ENCODE data around the gene RYR2.

Gene RYR2

DNA sequence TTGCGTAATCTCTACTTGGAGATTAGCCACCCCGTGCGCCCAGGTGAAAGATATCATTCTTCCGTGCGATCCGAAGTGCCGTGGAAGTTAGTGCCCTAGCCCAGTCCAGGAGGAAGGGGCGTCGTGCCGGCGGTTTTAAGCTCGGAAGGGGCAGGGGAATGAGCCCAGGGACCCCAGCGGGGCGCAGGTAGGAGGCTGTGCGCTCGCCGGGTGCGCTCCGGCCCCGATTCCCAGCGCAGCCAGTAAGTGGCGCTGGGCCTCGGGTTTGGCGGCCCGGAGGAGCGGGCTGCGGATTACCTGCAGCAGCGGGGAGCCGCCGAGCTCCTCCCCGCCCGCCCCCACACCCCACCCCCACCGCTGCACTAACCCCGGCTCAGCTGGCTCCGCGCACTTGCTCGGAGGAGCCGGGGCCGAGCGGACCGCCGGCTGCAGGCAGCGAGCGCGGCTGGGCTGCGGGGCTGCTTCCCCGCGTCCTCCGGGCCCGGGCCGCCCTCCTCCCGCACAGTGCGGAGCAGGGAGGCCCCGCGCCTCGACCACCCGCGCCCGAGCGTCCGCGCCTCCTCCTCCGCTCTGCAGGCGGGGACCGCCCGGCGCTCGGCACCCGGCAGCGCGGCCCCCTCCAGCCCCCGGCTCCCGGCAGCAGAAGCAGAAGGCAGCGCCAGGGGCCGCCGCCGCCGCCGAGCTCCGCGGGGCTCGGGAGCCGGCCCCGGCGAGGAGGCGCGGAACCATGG, at the start of gene RYR2:
TSS of gene RYR2 (plus strand) at position 390 of the 731 bp plus-strand sequence. CDS start at position 728, 338 bp downstream.
- DNase-seq (ENCODE audit: low read depth in 3 of 3): no peak

DNA sequence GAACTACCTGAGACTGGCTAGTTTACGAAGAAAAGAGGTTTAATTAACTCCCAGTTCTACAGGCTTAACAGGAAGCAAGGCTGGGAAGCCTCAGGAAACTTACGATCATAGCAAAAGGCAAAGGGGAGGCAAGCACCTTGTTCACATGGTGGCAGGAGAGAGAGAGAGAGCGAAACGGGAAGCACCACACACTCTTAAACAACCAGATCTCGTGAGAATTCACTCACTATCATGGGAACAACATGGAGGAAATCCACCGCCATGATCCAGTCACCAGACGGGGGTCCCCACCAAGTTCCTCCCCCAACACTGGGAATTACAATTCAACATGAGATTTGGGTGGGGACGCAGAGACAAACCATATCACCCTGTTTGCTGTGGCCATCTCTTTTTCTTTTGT, 49.5 kb upstream of the RYR2 start:
- no peak for DNase-seq (ENCODE audit: low read depth in 3 of 3)

DNA sequence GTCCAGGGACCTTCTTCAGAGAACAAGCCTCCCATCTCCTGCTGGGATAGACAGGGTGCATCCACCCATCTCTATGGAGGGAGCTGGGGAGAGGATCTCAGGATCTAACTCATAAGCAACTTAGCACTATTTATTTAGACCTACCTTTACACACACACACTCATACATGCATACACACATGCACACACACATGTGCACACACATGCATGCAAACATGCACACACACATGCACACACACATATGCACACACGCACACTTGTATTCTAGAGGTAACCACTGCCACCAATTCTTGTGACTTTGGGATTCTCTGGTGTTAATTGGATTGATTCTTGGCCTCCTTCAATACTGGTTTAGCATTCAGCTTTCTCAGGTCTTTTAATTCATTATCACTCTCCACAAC, 47.5 kb upstream of the RYR2 start:
- no peak for DNase-seq (ENCODE audit: low read depth in 3 of 3)

DNA sequence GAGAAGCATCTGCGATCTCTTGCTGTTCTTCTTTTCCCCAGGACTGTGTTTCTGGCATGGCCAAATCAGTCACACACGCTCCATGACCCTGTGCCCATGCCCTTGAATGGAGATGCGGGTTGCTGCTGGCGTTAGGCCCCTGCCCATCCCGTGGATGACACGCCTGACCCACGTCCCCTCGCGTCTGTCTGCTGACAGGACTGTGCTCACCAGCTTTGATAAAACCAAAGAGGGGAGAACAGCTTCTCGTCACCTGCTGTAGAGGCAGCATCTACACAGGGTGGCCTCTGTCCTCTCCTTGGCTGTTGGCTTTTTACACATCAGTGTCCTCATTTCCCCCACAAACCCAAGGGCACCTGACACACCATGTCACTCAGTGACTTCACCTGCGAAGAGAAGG, 44.6 kb upstream of the RYR2 start:
- DNase-seq (ENCODE audit: low read depth in 3 of 3): no peak

DNA sequence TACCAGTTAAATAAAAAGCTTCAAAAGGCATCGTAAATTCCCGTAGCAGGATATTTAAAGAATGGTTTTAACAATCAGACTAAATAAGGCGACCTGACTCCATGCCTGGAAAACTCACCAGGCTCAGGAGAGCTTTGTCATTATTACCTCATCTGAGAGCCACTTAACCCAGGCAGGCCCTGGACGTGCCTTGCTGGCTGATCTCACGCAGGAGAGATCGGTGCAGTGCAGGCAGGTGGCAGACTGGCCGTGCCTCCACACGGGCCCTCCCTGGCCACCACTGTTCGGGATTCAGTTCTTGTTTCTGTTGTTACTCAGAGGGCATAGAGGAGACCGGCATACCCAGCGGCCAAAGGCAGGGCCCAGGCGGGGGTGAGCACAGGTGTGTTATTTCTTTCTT, 44.1 kb upstream of the RYR2 start:
- no peak for DNase-seq (ENCODE audit: low read depth in 3 of 3)

DNA sequence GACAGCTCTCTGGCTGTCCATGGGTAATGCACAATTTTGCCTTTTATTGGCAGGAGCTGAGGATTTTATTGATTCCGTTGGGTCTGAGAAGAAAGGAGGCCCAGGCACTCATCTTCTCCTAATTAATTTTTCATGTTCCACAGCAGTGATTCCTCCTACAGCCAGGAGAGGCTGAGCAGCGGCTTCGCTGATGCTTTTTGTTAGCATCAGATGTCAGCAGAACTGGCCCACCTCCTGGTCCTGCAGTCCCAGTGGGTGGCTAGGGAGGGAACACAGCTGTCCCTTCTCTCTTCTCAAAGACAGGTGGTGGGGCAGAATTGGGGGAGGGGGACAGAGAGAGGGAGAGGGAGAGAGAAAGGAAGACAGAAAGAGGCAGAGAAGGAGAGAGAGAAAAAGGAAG, 43.4 kb upstream of the RYR2 start:
- DNase-seq (ENCODE audit: low read depth in 3 of 3): no peak

DNA sequence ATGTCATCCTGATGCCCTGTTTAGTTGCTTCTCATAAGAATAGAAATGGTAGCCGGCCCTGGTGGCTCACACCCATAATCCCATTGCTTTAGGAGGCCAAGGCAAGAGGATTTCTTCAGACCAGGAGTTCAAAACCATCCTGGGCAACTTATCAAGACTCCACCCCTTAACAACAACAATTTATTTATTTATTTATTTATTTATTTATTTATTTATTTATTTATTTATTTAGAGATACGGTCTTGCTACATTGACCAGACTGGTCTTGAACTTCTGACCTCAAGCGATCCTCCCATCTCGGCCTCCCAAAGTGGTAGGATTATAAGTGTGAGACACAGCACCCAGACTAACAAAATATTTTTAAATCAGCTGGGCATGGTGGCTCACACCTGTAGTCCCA, 41.8 kb upstream of the RYR2 start:
- no peak for DNase-seq (ENCODE audit: low read depth in 3 of 3)

DNA sequence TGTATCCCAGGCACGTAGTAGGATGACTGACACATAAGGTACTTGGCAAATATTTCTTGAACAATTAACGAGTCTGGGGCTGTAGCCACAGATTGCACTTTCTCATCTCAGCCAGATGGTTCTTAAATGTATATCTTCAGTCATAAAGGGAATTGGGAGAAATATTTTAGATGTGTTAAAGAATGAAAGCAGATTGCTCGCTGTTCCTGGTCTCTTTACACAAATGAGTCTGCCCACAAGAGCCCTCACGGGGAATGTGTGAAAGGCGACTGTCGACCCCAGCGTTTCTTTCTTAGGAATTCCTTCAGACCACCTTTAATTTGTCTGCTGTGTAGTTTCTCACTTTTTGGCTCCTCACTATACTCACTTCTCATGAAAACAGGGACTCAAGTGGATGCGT, 38.5 kb upstream of the RYR2 start:
- DNase-seq (ENCODE audit: low read depth in 3 of 3): no peak

DNA sequence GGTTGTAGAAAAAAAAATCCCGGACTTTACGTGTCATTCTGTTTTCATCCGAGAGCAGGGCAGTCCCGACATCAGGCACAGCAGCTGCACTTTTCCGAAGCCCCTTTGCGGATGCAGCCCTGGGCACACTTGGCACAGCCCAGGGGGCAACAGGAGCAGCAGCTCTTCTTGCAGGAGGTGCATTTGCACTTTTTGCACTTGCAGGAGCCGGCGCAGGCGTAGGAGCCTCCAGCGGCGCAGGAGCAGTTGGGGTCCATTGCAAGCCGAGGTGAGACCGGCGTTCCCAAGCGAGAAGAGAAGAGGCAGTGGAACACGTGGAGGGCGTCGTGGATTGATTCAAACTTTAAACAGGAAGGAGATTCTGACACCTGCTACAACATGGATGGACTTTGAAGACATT, 37.9 kb upstream of the RYR2 start, which contains the start of gene MT1HL1:
TSS of gene MT1HL1 (minus strand) at position 326 of the 400 bp plus-strand sequence. CDS start at position 257, 69 bp downstream.
- no peak for DNase-seq (ENCODE audit: low read depth in 3 of 3)

DNA sequence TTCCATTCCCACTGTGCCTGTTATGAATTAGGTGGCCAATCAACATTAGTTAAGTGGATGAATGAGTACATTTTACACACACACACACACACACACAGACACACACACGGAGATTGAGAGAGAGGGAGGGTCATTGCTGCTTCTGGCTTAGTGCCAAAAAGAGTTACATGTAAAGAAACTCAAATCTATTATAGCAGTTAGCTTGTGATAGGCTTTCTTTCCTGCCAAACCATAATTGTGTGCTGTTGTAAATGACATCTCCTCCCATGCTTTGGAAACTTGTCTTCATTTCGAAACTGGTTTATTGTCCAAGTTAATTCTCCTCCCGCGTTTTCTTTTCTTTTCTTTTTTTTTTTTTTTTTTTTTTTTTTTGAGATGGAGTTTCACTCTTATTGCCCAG, 36.3 kb upstream of the RYR2 start:
- DNase-seq (ENCODE audit: low read depth in 3 of 3): no peak

DNA sequence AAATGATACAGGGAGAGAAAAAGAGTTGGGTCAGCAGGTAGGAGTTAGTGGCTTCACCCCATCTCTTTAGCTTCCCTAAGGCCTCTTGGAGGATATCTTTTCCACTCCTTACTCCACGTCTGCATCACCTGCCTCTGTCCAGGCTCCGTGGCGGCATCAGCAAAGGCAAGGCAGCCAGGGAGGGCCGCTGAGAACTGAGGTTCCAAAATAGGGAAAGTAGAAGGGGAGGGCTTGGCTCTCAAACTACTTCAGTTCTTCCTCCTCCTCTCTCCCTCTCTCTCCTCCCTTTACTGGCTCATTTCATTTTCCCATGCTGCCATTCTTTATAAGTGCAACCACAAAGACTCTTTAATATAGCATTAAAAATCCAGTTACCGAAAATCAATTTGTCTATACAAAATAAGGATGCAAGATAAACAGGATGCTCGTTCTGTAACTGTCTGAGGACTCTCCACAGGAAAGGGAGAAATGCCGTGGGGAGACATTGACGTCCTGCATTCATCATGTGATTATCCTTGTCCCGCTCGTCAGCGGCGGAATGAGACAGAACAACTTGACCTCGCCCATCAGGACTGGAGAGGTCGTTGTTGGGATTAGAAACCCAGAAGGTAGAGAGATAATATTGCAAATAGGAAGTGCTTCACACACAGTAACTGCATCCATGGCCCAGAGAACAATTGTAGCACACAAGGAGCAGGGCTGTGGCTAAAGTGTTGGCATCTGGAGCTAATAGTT, 34.7 kb upstream of the RYR2 start:
- DNase-seq (ENCODE audit: low read depth in 3 of 3): no peak

DNA sequence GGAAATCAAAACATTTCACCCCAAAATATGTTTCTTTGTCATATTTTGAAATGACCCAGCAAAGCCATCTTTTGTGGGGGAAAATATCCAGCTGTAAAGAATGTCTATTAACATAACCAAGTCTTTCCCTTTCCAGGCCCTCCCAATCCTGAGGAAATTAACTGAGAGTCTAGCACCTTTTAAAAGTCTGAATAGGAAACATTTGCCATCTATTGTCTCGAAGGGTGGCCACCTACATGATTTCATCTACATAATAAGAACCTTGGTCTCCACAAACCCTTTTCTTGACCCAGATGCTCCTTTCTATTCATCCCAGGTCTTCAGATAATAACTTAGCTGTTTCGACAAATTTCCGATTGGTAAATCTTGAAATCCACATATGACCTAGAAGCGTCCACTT, 32.4 kb upstream of the RYR2 start:
- no peak for DNase-seq (ENCODE audit: low read depth in 3 of 3)

DNA sequence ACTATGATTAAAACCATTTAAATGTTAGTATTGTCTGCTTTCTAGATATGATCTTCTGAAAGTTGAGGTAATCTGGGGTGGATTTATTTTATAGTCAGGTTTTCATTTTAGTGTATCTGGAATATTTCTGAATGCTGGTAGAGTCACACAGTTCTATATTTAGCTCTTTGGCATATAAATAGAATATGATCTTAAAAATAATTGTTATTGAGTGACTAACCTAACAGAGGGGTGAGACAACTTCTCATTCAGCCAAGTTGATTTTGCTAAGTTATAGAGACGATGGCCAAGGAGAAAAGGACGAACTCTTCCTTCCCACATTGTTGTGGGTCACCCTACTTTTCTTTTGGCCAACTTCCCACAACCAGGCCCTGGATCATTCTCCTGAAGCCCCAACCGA, 30.6 kb upstream of the RYR2 start:
- no peak for DNase-seq (ENCODE audit: low read depth in 3 of 3)

DNA sequence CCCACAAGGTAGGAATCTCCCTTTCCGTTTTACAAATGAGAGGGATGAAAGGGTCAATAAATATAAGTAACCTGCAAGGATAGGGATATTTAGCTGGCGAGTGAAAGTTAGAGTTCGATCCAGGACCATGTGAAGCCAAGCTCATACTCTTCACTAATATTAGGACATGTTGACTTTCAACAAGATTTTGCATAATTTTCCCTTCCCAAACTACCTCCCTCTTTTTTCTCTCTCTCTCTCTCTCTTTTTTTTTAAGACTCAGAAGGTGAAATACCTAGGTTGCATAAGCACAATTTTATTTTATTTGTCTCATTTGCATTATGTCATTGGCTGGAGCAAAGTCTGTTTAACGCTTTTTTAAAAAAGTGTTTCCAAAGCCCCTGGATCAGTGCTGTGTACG, 29.6 kb upstream of the RYR2 start:
- DNase-seq (ENCODE audit: low read depth in 3 of 3): no peak

DNA sequence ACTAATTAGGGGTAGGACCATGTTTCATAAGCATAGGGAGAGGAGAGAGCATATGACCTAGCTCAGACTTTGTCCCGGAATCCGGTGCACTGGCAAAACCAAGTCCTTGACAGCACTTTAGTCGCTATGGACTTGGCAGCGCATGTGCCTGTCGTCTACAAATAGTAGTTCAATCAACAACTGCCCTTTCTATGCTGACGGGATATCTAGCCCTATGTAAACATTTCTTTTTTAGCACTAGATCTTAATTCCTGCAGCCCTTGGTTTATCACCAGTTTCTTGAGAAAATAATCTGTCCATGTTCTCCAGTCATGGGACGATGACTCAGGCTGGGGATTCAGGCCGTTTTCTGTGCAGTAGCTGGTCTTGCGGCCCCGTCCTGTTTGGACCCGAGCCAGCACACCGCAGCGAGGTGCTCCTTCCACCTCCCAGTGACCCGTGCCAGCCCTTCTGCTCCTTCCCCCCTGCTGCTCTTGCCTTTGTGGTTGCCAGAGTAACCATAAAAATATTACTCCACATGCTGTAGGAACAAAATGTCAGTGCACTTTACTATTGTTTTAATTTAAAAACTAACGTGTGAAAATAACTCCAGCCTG, 29.1 kb upstream of the RYR2 start:
- no peak for DNase-seq (ENCODE audit: low read depth in 3 of 3)

DNA sequence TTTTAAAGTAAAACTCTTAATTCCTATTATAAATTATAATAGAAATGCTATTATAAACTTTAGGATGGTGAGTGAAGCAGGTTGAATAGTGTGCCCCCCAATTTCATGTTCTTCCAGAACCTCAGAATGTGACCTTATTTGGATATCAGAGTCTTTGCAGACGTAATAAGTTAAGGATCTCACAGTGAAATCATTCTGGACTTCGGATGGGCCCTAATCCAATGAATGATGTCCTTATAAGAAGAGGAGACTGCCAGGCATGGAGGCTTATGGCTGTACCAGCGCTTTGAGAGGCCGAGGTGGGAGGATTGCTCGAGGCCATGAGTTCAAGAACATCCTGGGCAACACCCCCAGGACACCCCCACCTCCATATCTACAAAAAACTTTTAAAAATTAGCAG, 28.4 kb upstream of the RYR2 start:
- no peak for DNase-seq (ENCODE audit: low read depth in 3 of 3)

DNA sequence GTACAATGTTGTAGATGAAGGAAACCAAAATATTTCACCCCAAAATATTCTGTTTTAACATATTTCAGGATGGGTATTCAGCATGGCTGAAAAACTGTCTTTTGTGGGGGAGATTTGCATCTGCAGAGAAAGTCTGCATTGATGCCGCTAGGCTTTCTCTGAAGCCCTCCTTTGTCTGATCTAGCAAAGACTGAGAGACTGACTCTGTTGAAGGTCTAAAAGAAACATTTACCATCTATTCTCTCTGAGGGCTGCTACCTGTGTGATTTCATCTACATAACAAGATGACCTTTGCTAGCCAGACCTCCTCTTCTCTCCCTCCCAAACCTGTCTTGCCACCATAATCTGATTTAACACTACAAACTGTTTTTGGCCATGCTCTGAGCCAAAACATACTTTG, 25.4 kb upstream of the RYR2 start:
- DNase-seq (ENCODE audit: low read depth in 3 of 3): no peak

DNA sequence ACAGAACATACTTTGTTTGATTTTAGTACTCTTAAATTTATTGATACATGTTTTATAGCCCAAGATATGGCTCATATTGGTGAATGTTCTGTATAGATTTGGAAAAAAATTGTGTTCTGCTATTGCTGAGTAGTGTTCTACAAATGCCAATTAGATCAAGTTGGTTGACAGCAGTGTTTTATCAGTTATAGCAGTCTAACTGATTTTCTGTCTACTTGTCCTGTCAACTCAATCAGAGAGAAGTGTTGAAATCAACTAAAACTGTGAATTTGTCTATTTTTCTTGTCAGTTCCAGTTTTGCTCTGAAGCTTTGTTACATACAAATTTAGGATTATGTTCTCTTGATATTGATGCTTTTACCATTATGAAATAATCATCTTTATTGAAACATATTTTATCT, 23.1 kb upstream of the RYR2 start:
- DNase-seq (ENCODE audit: low read depth in 3 of 3): no peak

DNA sequence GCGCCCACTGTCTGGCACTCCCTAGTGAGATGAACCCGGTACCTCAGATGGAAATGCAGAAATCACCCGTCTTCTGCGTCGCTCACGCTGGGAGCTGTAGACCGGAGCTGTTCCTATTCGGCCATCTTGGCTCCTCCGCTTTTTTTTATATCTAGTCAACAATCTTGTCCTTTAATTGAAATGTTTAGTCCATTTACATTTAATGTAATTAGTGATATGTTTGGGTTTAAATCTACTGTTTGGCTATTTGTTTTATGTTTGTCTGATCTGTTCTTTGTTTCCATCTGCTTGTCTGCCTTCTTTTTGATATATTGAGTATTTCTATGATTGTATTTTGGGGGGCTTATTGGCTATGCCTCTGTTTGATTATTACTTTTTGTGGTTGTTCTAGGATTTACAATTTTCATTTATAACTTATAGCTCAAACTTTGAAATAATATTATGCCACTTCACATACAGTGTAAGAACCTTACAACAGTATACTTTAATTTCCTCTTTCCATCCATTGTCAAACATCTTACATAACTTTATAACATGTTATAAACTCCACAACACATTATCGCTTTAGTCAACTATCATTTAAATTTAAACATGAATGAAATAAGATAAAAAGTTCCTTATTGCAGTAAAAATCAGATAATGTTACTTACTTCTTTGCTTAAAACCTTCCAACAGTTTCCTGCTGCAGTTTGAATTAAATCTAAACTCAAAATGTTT, 16.5 kb upstream of the RYR2 start:
- DNase-seq (ENCODE audit: low read depth in 3 of 3): no peak

DNA sequence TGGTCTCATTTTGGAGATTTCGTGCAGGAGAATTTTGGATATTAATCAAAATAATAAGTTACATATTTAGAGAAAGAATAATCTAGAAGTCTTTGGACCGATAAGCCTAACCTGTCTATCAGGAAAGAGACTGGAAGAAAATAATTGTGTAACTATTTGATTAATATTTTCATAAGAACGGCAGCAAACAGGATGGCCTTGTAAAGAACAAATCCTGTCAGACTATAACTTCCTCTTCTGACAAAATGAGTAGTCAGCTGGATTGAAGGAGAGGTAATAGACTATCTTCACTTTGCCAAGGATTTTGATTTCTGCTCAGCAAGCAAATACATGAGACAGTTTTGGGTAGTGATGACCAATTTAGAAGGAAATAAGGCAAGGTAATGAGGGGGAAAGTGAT, 12.7 kb upstream of the RYR2 start:
- DNase-seq (ENCODE audit: low read depth in 3 of 3): no peak

DNA sequence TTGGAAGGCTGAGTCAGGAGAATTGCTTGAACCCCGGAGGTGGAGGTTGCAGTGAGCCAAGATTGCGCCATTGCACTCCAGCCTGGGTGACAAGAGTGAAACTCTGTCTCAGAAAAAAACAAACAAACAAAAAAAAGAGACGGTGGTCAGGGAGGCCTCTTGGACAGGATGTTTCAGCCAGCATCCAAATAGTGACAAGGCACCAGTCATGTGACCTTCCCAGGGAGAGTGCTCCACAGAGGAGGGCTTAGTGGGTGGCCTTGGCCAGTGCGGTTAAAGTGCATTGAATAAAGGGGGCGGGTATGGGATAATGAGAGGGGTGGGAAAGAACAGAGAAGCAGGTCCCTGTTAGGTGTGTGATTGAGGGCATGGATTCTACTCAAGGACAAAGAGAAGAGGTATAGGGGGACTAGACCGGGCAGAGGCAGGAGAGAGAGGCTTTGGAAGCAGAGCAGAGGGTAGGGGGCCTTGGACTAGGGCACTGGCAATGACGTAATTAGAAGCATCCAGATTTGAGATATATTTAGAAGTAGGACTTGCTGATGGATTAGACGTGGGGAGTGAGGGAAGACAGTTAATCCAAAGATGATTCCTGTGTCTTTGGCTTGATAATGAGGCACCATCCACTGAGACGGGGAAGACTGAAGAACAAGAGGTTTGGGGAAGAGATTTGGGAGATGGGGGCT, 12.0 kb upstream of the RYR2 start:
- DNase-seq (ENCODE audit: low read depth in 3 of 3): no peak

DNA sequence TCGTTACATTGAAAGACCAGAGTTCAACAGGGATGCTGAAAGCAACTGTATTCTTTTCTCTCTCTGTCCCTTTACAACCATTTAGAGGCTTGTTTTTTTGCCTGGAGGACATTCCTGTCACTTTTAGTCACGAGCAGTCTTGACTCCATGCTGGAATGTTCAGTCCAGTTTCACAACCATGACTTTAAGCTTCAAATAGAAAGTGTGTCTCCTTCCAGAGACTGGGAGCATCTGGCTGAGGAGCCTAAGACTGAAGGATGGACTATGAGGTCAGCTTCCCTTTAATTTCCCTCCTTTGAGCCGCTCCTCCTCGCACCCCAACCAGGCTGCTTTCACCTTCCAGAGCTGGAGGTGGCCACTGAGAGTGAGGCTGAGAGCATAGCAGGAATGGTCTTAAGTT, 10.5 kb upstream of the RYR2 start:
- DNase-seq (ENCODE audit: low read depth in 3 of 3): no peak
